ENCODE data around the gene PXMP4. TPM values are rescaled to one million over a fixed set of nuclear protein-coding genes. Genes with fewer than 3 reads are reported as not detected.

PXMP4 gene
- total RNA-seq, 8 experiments from 2014 or later: 0.54 to 6.7 (median 2.3) TPM

- in situ Hi-C loops (cut with MboI; ENCODE audit: low pct_unique_long_range_greater_than_20kb in 2 of 9, low sequenced_read_pairs in 9 of 9, unreplicated experiment in 9 of 9): no loop called here
- WGBS, 10 experiments: 50 to 90% (median 67%) methylated on average over 1 to 2 of the region's 2 CpGs; no CpG with 5 or more reads in 3 of the 10 experiments
Observed at GRCh38 chr20:33728463-33728862, 8.4 kb upstream of the PXMP4 start.

GRCh38 chr20:33727806-33728205, 7.7 kb upstream of the PXMP4 start:
- Histone ChIP-seq H3K4me1 (replicated peaks in 1 of 2) (peaks cover 0 to 9% of the 10 kb centered on the region in 2 donors), H3K4me3 (no peak overlapping the region), H3K27ac (no peak overlapping the region)
- in situ Hi-C loops (cut with MboI; ENCODE audit: low pct_unique_long_range_greater_than_20kb in 2 of 9, low sequenced_read_pairs in 9 of 9, unreplicated experiment in 9 of 9): no loop called here
- ATAC-seq (replicated peaks in 6 of 8): no peak
- 74 to 100% (median 95%) methylated on average over 1 to 3 of the region's 3 CpGs; no CpG with 5 or more reads in 5 of the 10 experiments for WGBS, 10 experiments

More at GRCh38 chr20:33728463-33728862, 8.4 kb upstream of the PXMP4 start:
- H3K4me1 ChIP-seq (replicated peaks in 1 of 2): peaks cover 0 to 10% of the 10 kb centered on the region in 2 donors
- H3K27ac ChIP-seq: no peak overlapping the region
- no peak overlapping the region for H3K4me3 ChIP-seq
- ATAC-seq (replicated peaks in 6 of 8): no peak

- in situ Hi-C loops (cut with MboI; ENCODE audit: low pct_unique_long_range_greater_than_20kb in 2 of 9, low sequenced_read_pairs in 9 of 9, unreplicated experiment in 9 of 9): no loop called here
- 60 to 100% (median 94%) methylated on average over 1 to 5 of the region's 5 CpGs; no CpG with 5 or more reads in 3 of the 10 experiments for WGBS, 10 experiments
- H3K27ac ChIP-seq: no peak overlapping the region
- ATAC-seq (replicated peaks in 6 of 8): no peak
- peaks cover 0 to 5% of the 10 kb centered on the region in 2 donors for H3K4me1 ChIP-seq (replicated peaks in 1 of 2)
- H3K4me3 ChIP-seq: no peak overlapping the region
Observed at GRCh38 chr20:33727115-33727479, 7.0 kb upstream of the PXMP4 start.

- ATAC-seq (replicated peaks in 6 of 8): no peak
- in situ Hi-C loops (cut with MboI; ENCODE audit: low pct_unique_long_range_greater_than_20kb in 2 of 9, low sequenced_read_pairs in 9 of 9, unreplicated experiment in 9 of 9): no loop called here
- H3K27ac ChIP-seq: no peak overlapping the region
- no peak overlapping the region for H3K4me3 ChIP-seq
- no peaks in the 10 kb centered on the region for H3K4me1 ChIP-seq (replicated peaks in 1 of 2)
- 50 to 100% (median 80%) methylated on average over 1 to 3 of the region's 7 CpGs; no CpG with 5 or more reads in 4 of the 10 experiments for WGBS, 10 experiments
Observed at GRCh38 chr20:33725607-33726264, 5.6 kb upstream of the PXMP4 start.

GRCh38 chr20:33724439-33725094, 4.5 kb upstream of the PXMP4 start:
- H3K4me3 ChIP-seq: no peak overlapping the region
- 70 to 100% (median 90%) methylated on average over 2 to 11 of the region's 14 CpGs for WGBS, 10 experiments
- in situ Hi-C loops (cut with MboI; ENCODE audit: low pct_unique_long_range_greater_than_20kb in 2 of 9, low sequenced_read_pairs in 9 of 9, unreplicated experiment in 9 of 9): no loop called here
- no peak for ATAC-seq (replicated peaks in 6 of 8)
- H3K4me1 ChIP-seq (replicated peaks in 1 of 2): peaks cover 0 to 3% of the 10 kb centered on the region in 2 donors
- no peak overlapping the region for H3K27ac ChIP-seq

- WGBS, 10 experiments: 50 to 96% (median 91%) methylated on average over 1 to 10 of the region's 11 CpGs; no CpG with 5 or more reads in 1 of the 10 experiments
- in situ Hi-C loops (cut with MboI; ENCODE audit: low pct_unique_long_range_greater_than_20kb in 2 of 9, low sequenced_read_pairs in 9 of 9, unreplicated experiment in 9 of 9): no loop called here
- ATAC-seq (replicated peaks in 6 of 8): no peak
Observed at GRCh38 chr20:33721391-33722140, 1.5 kb upstream of the PXMP4 start.

GRCh38 chr20:33719277-33719988, 677 bp downstream of the PXMP4 start:
- in situ Hi-C loops (cut with MboI; ENCODE audit: low pct_unique_long_range_greater_than_20kb in 2 of 9, low sequenced_read_pairs in 9 of 9, unreplicated experiment in 9 of 9): no loop called here
- ATAC-seq (replicated peaks in 6 of 8): no peak
- H3K4me1 ChIP-seq (replicated peaks in 1 of 2): peaks cover 0 to 3% of the 10 kb centered on the region in 2 donors
- H3K4me3 ChIP-seq: peak overlapping the region; percentile 32 to 47 (median 37)
- 40 to 82% (median 80%) methylated on average over 1 to 10 of the region's 13 CpGs; no CpG with 5 or more reads in 4 of the 10 experiments for WGBS, 10 experiments
- peak overlapping the region in 1 of 2 donors; percentile 22 for H3K27ac ChIP-seq

More at GRCh38 chr20:33721391-33722140, 1.5 kb upstream of the PXMP4 start:
- no peak overlapping the region for H3K27ac ChIP-seq
- no peak overlapping the region for H3K4me3 ChIP-seq
- peaks cover 0 to 3% of the 10 kb centered on the region in 2 donors for H3K4me1 ChIP-seq (replicated peaks in 1 of 2)

- Histone ChIP-seq H3K27ac (no peak overlapping the region), H3K4me1 (replicated peaks in 1 of 2) (peaks cover 0 to 3% of the 10 kb centered on the region in 2 donors), H3K4me3 (no peak overlapping the region)
- ATAC-seq (replicated peaks in 6 of 8): no peak
- 50 to 100% (median 94%) methylated on average over 1 to 2 of the region's 2 CpGs; no CpG with 5 or more reads in 3 of the 10 experiments for WGBS, 10 experiments
- in situ Hi-C loops (cut with MboI; ENCODE audit: low pct_unique_long_range_greater_than_20kb in 2 of 9, low sequenced_read_pairs in 9 of 9, unreplicated experiment in 9 of 9): no loop called here
Observed at GRCh38 chr20:33716498-33716897, 3.6 kb downstream of the PXMP4 start.

GRCh38 chr20:33713865-33714367, 6.2 kb downstream of the PXMP4 start:
- 0 to 100% (median 88%) methylated on average over 1 to 5 of the region's 10 CpGs; no CpG with 5 or more reads in 2 of the 10 experiments for WGBS, 10 experiments
- in situ Hi-C loops (cut with MboI; ENCODE audit: low pct_unique_long_range_greater_than_20kb in 2 of 9, low sequenced_read_pairs in 9 of 9, unreplicated experiment in 9 of 9): no loop called here

GRCh38 chr20:33711446-33711738, 8.7 kb downstream of the PXMP4 start:
- no peak overlapping the region for H3K4me3 ChIP-seq
- in situ Hi-C loops (cut with MboI; ENCODE audit: low pct_unique_long_range_greater_than_20kb in 2 of 9, low sequenced_read_pairs in 9 of 9, unreplicated experiment in 9 of 9): no loop called here
- H3K4me1 ChIP-seq (replicated peaks in 1 of 2): no peaks in the 10 kb centered on the region
- WGBS, 10 experiments: 43 to 75% methylated on average over 1 of the region's 1 CpG; no CpG with 5 or more reads in 8 of the 10 experiments
- ATAC-seq (replicated peaks in 6 of 8): no peak
- H3K27ac ChIP-seq: no peak overlapping the region

More at GRCh38 chr20:33713865-33714367, 6.2 kb downstream of the PXMP4 start:
- Histone ChIP-seq H3K27ac (no peak overlapping the region), H3K4me1 (replicated peaks in 1 of 2) (no peaks in the 10 kb centered on the region), H3K4me3 (no peak overlapping the region)
- ATAC-seq (replicated peaks in 6 of 8): no peak

- in situ Hi-C loops (cut with MboI; ENCODE audit: low pct_unique_long_range_greater_than_20kb in 2 of 9, low sequenced_read_pairs in 9 of 9, unreplicated experiment in 9 of 9): no loop called here
- Histone ChIP-seq H3K27ac (no peak overlapping the region), H3K4me3 (no peak overlapping the region), H3K4me1 (replicated peaks in 1 of 2) (no peaks in the 10 kb centered on the region)
- no peak for ATAC-seq (replicated peaks in 6 of 8)
- WGBS, 10 experiments: 60 to 95% (median 84%) methylated on average over 1 to 10 of the region's 14 CpGs; no CpG with 5 or more reads in 2 of the 10 experiments
Observed at GRCh38 chr20:33710681-33711445, 9.2 kb downstream of the PXMP4 start.

- no CpG with 5 or more reads among the region's 16 CpGs for WGBS, 10 experiments
- H3K4me1 ChIP-seq (replicated peaks in 1 of 2): no peaks in the 10 kb centered on the region
- in situ Hi-C loops (cut with MboI; ENCODE audit: low pct_unique_long_range_greater_than_20kb in 2 of 9, low sequenced_read_pairs in 9 of 9, unreplicated experiment in 9 of 9): no loop called here
- H3K27ac ChIP-seq: no peak overlapping the region
- H3K4me3 ChIP-seq: no peak overlapping the region
- peak in 1 of 8 experiments; percentile 20 for ATAC-seq (replicated peaks in 6 of 8)
Observed at GRCh38 chr20:33709905-33710541, 10.1 kb downstream of the PXMP4 start.

Data from motor neuron (in vitro differentiated cells).